HepG2 (cell line): ENCODE results near the gene TRIM44. TPM values are rescaled to one million over a fixed set of nuclear protein-coding genes. Genes with fewer than 3 reads are reported as not detected.
A peak's percentile ranks its signal among the peaks of the same experiment; 100 is the strongest.

Source experiments
- ATAC-seq: fragments of 200-7000 bp; cut with Tn5 transposase; 3 replicates; pipeline ENCODE4 v1.9.1; 2020; ENCODE audit warnings: mild to moderate bottlenecking, moderate library complexity
- BruUV-seq: library from RNA; stranded (reverse); fragments of 400-500 nt; replicated peaks from 2 replicates; lab custom pipeline; 2021; lab: Mats Ljungman, UMichigan
- CTCF ChIA-PET: fragments of 300-600 bp; formaldehyde crosslinking; extraction: SDS; loops from one replicate; lab custom pipeline; 2021; ENCODE audit warnings: low total read pairs, inconsistent platforms, low intra/inter-chr PET ratio; lab: Yijun Ruan, JAX
- POLR2A ChIA-PET: fragments of 350-600 bp; sonication (Branson Sonifier 250); formaldehyde crosslinking; loops from one replicate; lab custom pipeline; 2020; ENCODE audit warnings: antibody characterized with exemption, inconsistent platforms; lab: Yijun Ruan, JAX
- DNase-seq: peaks from one replicate; pipeline ENCODE4 v3.0.0-alpha.2; 2015; ENCODE audit warnings: low spot score
- FAIRE-seq: peaks from 3 replicates; lab custom pipeline; 2011; peaks lifted over from hg19 to GRCh38; lab: Jason Lieb, UNC
- H2AFZ ChIP-seq: one replicate; pipeline ENCODE4 v1.6.1; 2011; ENCODE audit warnings: low read length, inconsistent platforms
- H3K27ac ChIP-seq: fragments of 300-600 bp; 3 replicates; pipeline ENCODE4 v1.8.0; 2011; ENCODE audit warnings: mixed run types, mild to moderate bottlenecking, mixed read lengths, low read length, inconsistent platforms; ENCODE audit not compliant: insufficient read depth; ENCODE audit errors: extremely low read length
- H3K27me3 ChIP-seq, 2 experiments: fragments of 200-600 bp in 1 of 2; 2 replicates in 1 of 2; 3 replicates in 1 of 2; pipeline versions ENCODE4 v1.6.0 to v1.8.0; 2011; ENCODE audit warnings: low read length in 2 of 2, mild to moderate bottlenecking in 2 of 2, moderate library complexity in 2 of 2, inconsistent platforms in 1 of 2; ENCODE audit not compliant: insufficient read depth in 2 of 2, control insufficient read depth in 1 of 2
- H3K36me3 ChIP-seq, 2 experiments: fragments of 200-600 bp in 1 of 2; replicated peaks in 1 of 2; 2 replicates in 1 of 2; 3 replicates in 1 of 2; pipeline versions ENCODE4 v1.5.1 to v1.8.0; 2011; ENCODE audit warnings: low read length in 2 of 2, inconsistent platforms in 1 of 2; ENCODE audit not compliant: insufficient read depth in 2 of 2, control insufficient read depth in 1 of 2
- H3K4me1 ChIP-seq: 2 replicates; pipeline ENCODE4 v1.5.1; 2012; ENCODE audit warnings: low read length, inconsistent platforms; ENCODE audit not compliant: insufficient read depth
- H3K4me2 ChIP-seq: 2 replicates; pipeline ENCODE4 v1.6.0; 2011; ENCODE audit warnings: low read depth, low read length, inconsistent platforms
- H3K4me3 ChIP-seq, 3 experiments: fragments of 200-600 bp in 1 of 3; sonication (generic), shearing (Covaris generic) in 1 of 3; replicated peaks in 1 of 3; 2 replicates each; pipeline ENCODE4 v1.5.1; 2011 to 2016; ENCODE audit warnings: low read length in 3 of 3, inconsistent platforms in 2 of 3, low read depth in 2 of 3, mild to moderate bottlenecking in 2 of 3, control low read depth in 1 of 3, mixed read lengths in 1 of 3; ENCODE audit not compliant: insufficient read depth in 1 of 3
- H3K79me2 ChIP-seq: one replicate; pipeline ENCODE4 v1.6.1; 2011; ENCODE audit warnings: low read length, inconsistent platforms; ENCODE audit not compliant: insufficient read depth
- H3K9ac ChIP-seq: 2 replicates; pipeline ENCODE4 v1.6.0; 2011; ENCODE audit warnings: mild to moderate bottlenecking, low read depth, low read length, inconsistent platforms; ENCODE audit not compliant: insufficient read depth
- H3K9me3 ChIP-seq: 2 replicates; pipeline ENCODE4 v1.5.1; 2012; ENCODE audit warnings: mild to moderate bottlenecking, low read length
- H4K20me1 ChIP-seq: 2 replicates; pipeline ENCODE4 v1.6.0; 2011; ENCODE audit warnings: inconsistent platforms, mild to moderate bottlenecking, low read length, moderate library complexity; ENCODE audit not compliant: insufficient read depth
- SP2 ChIP-seq: sonication (generic); formaldehyde crosslinking; IDR thresholded peaks from 2 replicates; pipeline ENCODE4 v1.5.1; 2020; ENCODE audit warnings: mild to moderate bottlenecking, missing genetic modification reagents
- ZNF12 ChIP-seq: sonication (generic); formaldehyde crosslinking; IDR thresholded peaks from 2 replicates; pipeline ENCODE4 v1.5.0; 2020; ENCODE audit warnings: missing genetic modification reagents
- ZNF326 ChIP-seq: sonication (generic); formaldehyde crosslinking; IDR thresholded peaks from 2 replicates; pipeline ENCODE4 v1.4.0; 2020; ENCODE audit warnings: missing genetic modification reagents, borderline replicate concordance
- ZNF777 ChIP-seq: sonication (generic); formaldehyde crosslinking; IDR thresholded peaks from 2 replicates; pipeline ENCODE4 v1.4.0; 2020; ENCODE audit warnings: missing genetic modification reagents
- ZNF782 ChIP-seq: sonication (generic); formaldehyde crosslinking; IDR thresholded peaks from 2 replicates; pipeline ENCODE4 v1.4.0; 2020; ENCODE audit warnings: missing genetic modification reagents, mild to moderate bottlenecking, borderline replicate concordance
- WGBS: methylation state at CpG from one replicate; pipeline ENCODE4 v1.1.6; 2017; ENCODE audit warnings: low lambda C conversion rate; 5-methylcytosine and 5-hydroxymethylcytosine counted together
- in situ Hi-C: cut with HindIII; loops from 2 replicates; pipeline ENCODE4 v1.10.0; 2017; ENCODE audit warnings: low pct_unique_long_range_greater_than_20kb; ENCODE audit not compliant: extremely low pct_ligation_motif_present
- intact Hi-C: fragments of 100-400 bp; cut with micrococcal nuclease; formaldehyde crosslinking; loops from one replicate; pipeline ENCODE4 v1.10.0; 2022; ENCODE audit not compliant: unreplicated experiment
- polyA plus RNA-seq, 8 experiments: library from polyadenylated mRNA; depleted of rRNA in 3 of 8; stranded (reverse) in 7 of 8; unstranded in 1 of 8; fragments of >200 nt; fragmentation: Illumina TruSeq in 4 of 8; extraction: Trizol in 4 of 8; gene quantifications; 2 replicates each; pipeline versions ENCODE4 v1.2.1 to v1.2.3, GENCODE V29; 2011 to 2016; ENCODE audit warnings: low read depth in 4 of 8, missing spikeins in 1 of 8, mixed read lengths in 1 of 8; ENCODE audit not compliant: insufficient read depth in 1 of 8
- total RNA-seq, 5 experiments: library from RNA; depleted of rRNA; stranded (reverse); fragments of >200 nt; fragmentation: Illumina TruSeq; extraction: Trizol; gene quantifications; 2 replicates each; pipeline ENCODE4 v1.2.3, GENCODE V29; 2016; ENCODE audit warnings: low read depth in 1 of 5
- TF ChIP-seq, protein P1 (sequence below): sonication (generic); formaldehyde crosslinking; IDR thresholded peaks from 2 replicates; pipeline ENCODE4 v1.4.0; 2020; ENCODE audit warnings: missing genetic modification reagents
- TF ChIP-seq, protein P2 (sequence below): sonication (generic); formaldehyde crosslinking; IDR thresholded peaks from 2 replicates; pipeline ENCODE4 v1.4.0; 2020; ENCODE audit warnings: missing genetic modification reagents, low read depth, mild to moderate bottlenecking, borderline replicate concordance
- TF ChIP-seq, protein P3 (sequence below): sonication (generic); IDR thresholded peaks from 2 replicates; pipeline ENCODE4 v1.6.1; 2016; ENCODE audit warnings: low read depth, borderline replicate concordance
- TF ChIP-seq, protein P4 (sequence below): sonication (generic); formaldehyde crosslinking; IDR thresholded peaks from 2 replicates; pipeline ENCODE4 v1.8.0; 2022; ENCODE audit warnings: low read depth, missing genetic modification reagents

Gene TRIM44
- total and polyA plus RNA-seq, 2 of the 13 experiments (the other 11 are each of a cell fraction or from before 2014, with no cell fraction given) = 22.7 to 50.3 TPM

DNA sequence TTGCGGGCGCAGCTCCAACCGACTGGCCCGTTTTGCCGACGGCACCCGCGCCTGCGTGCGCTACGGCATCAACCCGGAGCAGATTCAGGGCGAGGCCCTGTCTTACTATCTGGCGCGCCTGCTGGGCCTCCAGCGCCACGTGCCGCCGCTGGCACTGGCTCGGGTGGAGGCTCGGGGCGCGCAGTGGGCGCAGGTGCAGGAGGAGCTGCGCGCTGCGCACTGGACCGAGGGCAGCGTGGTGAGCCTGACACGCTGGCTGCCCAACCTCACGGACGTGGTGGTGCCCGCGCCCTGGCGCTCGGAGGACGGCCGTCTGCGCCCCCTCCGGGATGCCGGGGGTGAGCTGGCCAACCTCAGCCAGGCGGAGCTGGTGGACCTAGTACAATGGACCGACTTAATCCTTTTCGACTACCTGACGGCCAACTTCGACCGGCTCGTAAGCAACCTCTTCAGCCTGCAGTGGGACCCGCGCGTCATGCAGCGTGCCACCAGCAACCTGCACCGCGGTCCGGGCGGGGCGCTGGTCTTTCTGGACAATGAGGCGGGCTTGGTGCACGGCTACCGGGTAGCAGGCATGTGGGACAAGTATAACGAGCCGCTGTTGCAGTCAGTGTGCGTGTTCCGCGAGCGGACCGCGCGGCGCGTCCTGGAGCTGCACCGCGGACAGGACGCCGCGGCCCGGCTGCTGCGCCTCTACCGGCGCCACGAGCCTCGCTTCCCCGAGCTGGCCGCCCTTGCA, 43.3 kb upstream of the TRIM44 start:
- ATAC-seq (no peak), FAIRE-seq (no peak), DNase-seq (no peak)
- Histone ChIP-seq H3K27me3 (peaks cover 1 to 31% of the 10 kb centered on the region in 2 experiments; a peak in 4 of 5 replicates), H3K27ac (no peak overlapping the region), H3K4me2 (peak overlapping the region; percentile 76), H3K4me1 (peaks cover 7% of the 10 kb centered on the region; the same call in 1 of the 2 replicates), H3K4me3 (peak overlapping the region in 1 of 3 experiments; percentile 68; a peak in 2 of 6 replicates), H3K9me3 (no peaks in the 10 kb centered on the region), H3K36me3 (no peaks in the 10 kb centered on the region), H2AFZ (no peak overlapping the region), H3K9ac (no peak overlapping the region), H4K20me1 (no peaks in the 10 kb centered on the region), H3K79me2 (no peaks in the 10 kb centered on the region)
- TF ChIP-seq, protein P1, sequence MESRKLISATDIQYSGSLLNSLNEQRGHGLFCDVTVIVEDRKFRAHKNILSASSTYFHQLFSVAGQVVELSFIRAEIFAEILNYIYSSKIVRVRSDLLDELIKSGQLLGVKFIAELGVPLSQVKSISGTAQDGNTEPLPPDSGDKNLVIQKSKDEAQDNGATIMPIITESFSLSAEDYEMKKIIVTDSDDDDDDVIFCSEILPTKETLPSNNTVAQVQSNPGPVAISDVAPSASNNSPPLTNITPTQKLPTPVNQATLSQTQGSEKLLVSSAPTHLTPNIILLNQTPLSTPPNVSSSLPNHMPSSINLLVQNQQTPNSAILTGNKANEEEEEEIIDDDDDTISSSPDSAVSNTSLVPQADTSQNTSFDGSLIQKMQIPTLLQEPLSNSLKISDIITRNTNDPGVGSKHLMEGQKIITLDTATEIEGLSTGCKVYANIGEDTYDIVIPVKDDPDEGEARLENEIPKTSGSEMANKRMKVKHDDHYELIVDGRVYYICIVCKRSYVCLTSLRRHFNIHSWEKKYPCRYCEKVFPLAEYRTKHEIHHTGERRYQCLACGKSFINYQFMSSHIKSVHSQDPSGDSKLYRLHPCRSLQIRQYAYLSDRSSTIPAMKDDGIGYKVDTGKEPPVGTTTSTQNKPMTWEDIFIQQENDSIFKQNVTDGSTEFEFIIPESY = peak; percentile 34; the same call in 1 of the 2 replicates
- TF ChIP-seq SP2 (CRISPR knock-in tag) (0 out of 2 replicates have a peak, but pooled peaks have one; percentile 14), ZNF777 (peak; percentile 13; the same call in 1 of the 2 replicates), ZNF12 (CRISPR knock-in tag) (no peak), ZNF326 (CRISPR knock-in tag) (no peak), ZNF782 (peak; percentile 57; the same call in 1 of the 2 replicates)
- TF ChIP-seq, protein P2, sequence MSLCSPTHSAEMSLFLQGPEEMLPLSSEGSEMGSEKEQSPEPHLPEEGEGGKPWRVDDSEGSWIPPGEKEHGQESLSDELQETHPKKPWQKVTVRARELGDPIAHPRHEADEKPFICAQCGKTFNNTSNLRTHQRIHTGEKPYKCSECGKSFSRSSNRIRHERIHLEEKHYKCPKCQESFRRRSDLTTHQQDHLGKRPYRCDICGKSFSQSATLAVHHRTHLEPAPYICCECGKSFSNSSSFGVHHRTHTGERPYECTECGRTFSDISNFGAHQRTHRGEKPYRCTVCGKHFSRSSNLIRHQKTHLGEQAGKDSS (CRISPR knock-in tag) = 0 out of 2 replicates have a peak, but pooled peaks have one; percentile 25
- TF ChIP-seq, protein P3, sequence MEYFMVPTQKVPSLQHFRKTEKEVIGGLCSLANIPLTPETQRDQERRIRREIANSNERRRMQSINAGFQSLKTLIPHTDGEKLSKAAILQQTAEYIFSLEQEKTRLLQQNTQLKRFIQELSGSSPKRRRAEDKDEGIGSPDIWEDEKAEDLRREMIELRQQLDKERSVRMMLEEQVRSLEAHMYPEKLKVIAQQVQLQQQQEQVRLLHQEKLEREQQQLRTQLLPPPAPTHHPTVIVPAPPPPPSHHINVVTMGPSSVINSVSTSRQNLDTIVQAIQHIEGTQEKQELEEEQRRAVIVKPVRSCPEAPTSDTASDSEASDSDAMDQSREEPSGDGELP = no peak
- TF ChIP-seq, protein P4, sequence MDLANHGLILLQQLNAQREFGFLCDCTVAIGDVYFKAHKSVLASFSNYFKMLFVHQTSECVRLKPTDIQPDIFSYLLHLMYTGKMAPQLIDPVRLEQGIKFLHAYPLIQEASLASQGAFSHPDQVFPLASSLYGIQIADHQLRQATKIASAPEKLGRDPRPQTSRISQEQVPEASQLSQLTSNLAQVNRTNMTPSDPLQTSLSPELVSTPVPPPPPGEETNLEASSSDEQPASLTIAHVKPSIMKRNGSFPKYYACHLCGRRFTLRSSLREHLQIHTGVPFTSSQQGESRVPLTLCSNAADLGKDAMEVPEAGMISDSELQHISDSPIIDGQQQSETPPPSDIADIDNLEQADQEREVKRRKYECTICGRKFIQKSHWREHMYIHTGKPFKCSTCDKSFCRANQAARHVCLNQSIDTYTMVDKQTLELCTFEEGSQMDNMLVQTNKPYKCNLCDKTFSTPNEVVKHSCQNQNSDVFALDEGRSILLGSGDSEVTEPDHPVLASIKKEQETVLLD (CRISPR knock-in tag) = 0 out of 2 replicates have a peak, but pooled peaks have one; percentile 1
- POLR2A ChIA-PET = no interaction called here
- CTCF ChIA-PET = interaction anchor here (1.0 kb wide), 1 partner anchor 203 kb away, joined by 3 read pairs; no protein-coding TSS in a partner anchor
- in situ Hi-C loops (loop anchor here (5.0 to 25.0 kb wide), 4 partner anchors 203 to 868 kb away; no protein-coding TSS in a partner anchor), intact Hi-C loops (loop anchor here (5.0 to 10.0 kb wide), 2 partner anchors 96 to 323 kb away; partner anchors contain the start of gene LDLRAD3)
- BruUV-seq = no TSS peak
- WGBS = 93% methylated on average over 28 of the region's 84 CpGs
